PC-3 (cell line): ENCODE measurements around the gene EIF4B. TPM values are rescaled to one million over a fixed set of nuclear protein-coding genes. Genes with fewer than 3 reads are reported as not detected.
A peak's percentile ranks its signal among the peaks of the same experiment; 100 is the strongest.

Experiments
- ATAC-seq: fragments of 200-7000 bp; cut with Tn5 transposase; 2 replicates; pipeline ENCODE4 v1.9.1; 2020; ENCODE audit warnings: mild to moderate bottlenecking, moderate library complexity
- BruUV-seq: library from RNA; stranded (reverse); fragments of 400-500 nt; replicated peaks from 2 replicates; lab custom pipeline; 2021; lab: Mats Ljungman, UMichigan
- CTCF ChIA-PET: fragments of 300-600 bp; sonication (Branson Sonifier 250); formaldehyde crosslinking; loops from one replicate; lab custom pipeline; 2022; ENCODE audit warnings: antibody characterized with exemption; lab: Charles Lee
- POLR2A ChIA-PET: fragments of 300-600 bp; sonication (Branson Sonifier 250); formaldehyde crosslinking; loops from one replicate; lab custom pipeline; 2022; ENCODE audit warnings: antibody characterized with exemption; ENCODE audit not compliant: unreplicated experiment; lab: Charles Lee
- DNase-seq: peaks from one replicate; pipeline ENCODE4 v3.0.0-alpha.2; 2015
- H2AFZ ChIP-seq: fragments of 300-600 bp; sonication (generic); 2 replicates; pipeline ENCODE4 v1.6.0; 2016; ENCODE audit warnings: antibody characterized with exemption, low read length
- H3F3A ChIP-seq: fragments of 300-600 bp; sonication (generic); one replicate; pipeline ENCODE4 v1.6.0; 2017; ENCODE audit warnings: antibody characterized with exemption, low read length, control low read depth, mild to moderate bottlenecking; ENCODE audit not compliant: unreplicated experiment
- H3K27ac ChIP-seq: fragments of 300-600 bp; sonication (generic); 2 replicates; pipeline ENCODE4 v1.5.1; 2016; ENCODE audit warnings: mild to moderate bottlenecking, low read length
- H3K27me3 ChIP-seq: fragments of 300-600 bp; sonication (generic); 2 replicates; pipeline ENCODE4 v1.6.1; 2016; ENCODE audit warnings: low read length, mixed read lengths
- H3K36me3 ChIP-seq: fragments of 300-600 bp; sonication (generic); 2 replicates; pipeline ENCODE4 v1.6.1; 2016; ENCODE audit warnings: low read depth, mixed run types, low read length, mixed read lengths
- H3K4me1 ChIP-seq: fragments of 300-600 bp; sonication (generic); 2 replicates; pipeline ENCODE4 v1.5.1; 2016; ENCODE audit warnings: low read length; ENCODE audit not compliant: insufficient read depth
- H3K4me2 ChIP-seq: fragments of 300-600 bp; sonication (generic); 2 replicates; pipeline ENCODE4 v1.6.0; 2016; ENCODE audit warnings: low read length
- H3K4me3 ChIP-seq: fragments of 300-600 bp; sonication (generic); 2 replicates; pipeline ENCODE4 v1.5.1; 2016; ENCODE audit warnings: mild to moderate bottlenecking, low read length, mixed read lengths
- H3K79me2 ChIP-seq: fragments of 300-600 bp; sonication (generic); 2 replicates; pipeline ENCODE4 v1.6.1; 2017; ENCODE audit warnings: low read length, mixed read lengths
- H3K9ac ChIP-seq: fragments of 300-600 bp; sonication (generic); 2 replicates; pipeline ENCODE4 v1.6.0; 2016; ENCODE audit warnings: mild to moderate bottlenecking, low read length
- H3K9me2 ChIP-seq: fragments of 300-600 bp; sonication (generic); replicated peaks from 2 replicates; pipeline ENCODE4 v1.6.1; 2016; ENCODE audit warnings: mixed run types, low read length, mixed read lengths
- H3K9me3 ChIP-seq: fragments of 300-600 bp; sonication (generic); 2 replicates; pipeline ENCODE4 v1.6.1; 2016; ENCODE audit warnings: low read length, mixed read lengths
- H4K20me1 ChIP-seq: fragments of 300-600 bp; sonication (generic); 2 replicates; pipeline ENCODE4 v1.6.1; 2016; ENCODE audit warnings: low read length, mixed read lengths
- CTCF ChIP-seq: fragments of 300-600 bp; sonication (generic); conservative IDR thresholded peaks from 2 replicates; pipeline ENCODE4 v1.5.1; 2017; ENCODE audit warnings: antibody characterized with exemption, low read depth, mild to moderate bottlenecking, low read length
- EZH2 ChIP-seq: fragments of 300-600 bp; sonication (generic); IDR thresholded peaks from one replicate; pipeline ENCODE4 v1.6.1; 2017; ENCODE audit warnings: antibody characterized with exemption, mild to moderate bottlenecking, low read length; ENCODE audit not compliant: unreplicated experiment
- EZH2phosphoT487 ChIP-seq: fragments of 300-600 bp; sonication (generic); IDR thresholded peaks from 2 replicates; pipeline ENCODE4 v1.6.1; 2018; ENCODE audit warnings: mild to moderate bottlenecking, antibody characterized with exemption, low read length, borderline replicate concordance
- intact Hi-C: fragments of 100-400 bp; cut with micrococcal nuclease; formaldehyde crosslinking; loops from 2 replicates; pipeline ENCODE4 v1.9.0; 2023
- total RNA-seq: library from RNA; depleted of rRNA; stranded (reverse); fragments of >200 nt; gene quantifications from 2 replicates; pipeline ENCODE4 v1.2.3, GENCODE V29; 2014

The EIF4B gene
- total RNA-seq, 1 experiment from 2014 or later, result 424 TPM

DNA sequence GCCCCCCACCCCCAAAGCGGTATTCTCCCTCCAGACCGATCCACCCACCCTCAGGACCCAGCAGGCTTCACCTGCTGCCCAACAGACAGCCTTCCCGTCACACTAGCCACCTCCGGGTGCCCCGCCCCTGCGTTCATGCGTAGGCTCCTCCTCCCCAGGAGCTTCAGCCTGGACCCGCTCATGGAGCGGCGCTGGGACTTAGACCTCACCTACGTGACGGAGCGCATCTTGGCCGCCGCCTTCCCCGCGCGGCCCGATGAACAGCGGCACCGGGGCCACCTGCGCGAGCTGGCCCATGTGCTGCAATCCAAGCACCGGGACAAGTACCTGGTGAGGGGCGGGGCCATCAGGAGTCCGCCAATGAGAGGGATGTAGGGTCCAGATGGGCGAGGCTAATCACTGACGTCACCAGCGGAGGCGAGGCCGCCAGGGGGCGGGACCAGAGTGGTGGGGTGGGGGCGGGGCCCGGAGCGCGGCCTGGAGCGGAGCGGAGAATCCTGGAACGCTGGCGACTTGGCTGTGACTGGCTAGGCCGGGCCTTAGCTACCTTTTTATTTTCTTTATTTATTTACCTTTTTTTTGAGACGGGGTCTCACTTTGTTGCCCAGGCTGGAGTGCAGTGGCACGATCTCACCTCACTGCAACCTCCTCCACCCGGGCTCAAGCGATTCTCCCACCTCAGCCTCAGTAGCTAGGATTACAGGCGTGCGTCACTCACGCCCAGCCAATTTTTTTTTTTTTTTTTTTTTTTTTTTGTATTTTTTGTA is 48.0 kb downstream of the EIF4B start:
- DNase-seq (peak; percentile 93), ATAC-seq (peak; percentile 59)
- intact Hi-C loops, result no loop called here
- Histone ChIP-seq H3K9me2 (no peaks in the 10 kb centered on the region), H3K4me1 (peaks cover 45% of the 10 kb centered on the region), H3K27me3 (no peaks in the 10 kb centered on the region), H4K20me1 (no peaks in the 10 kb centered on the region), H2AFZ (peak overlapping the region; percentile 83), H3K4me2 (peak overlapping the region; percentile 85), H3K27ac (peak overlapping the region; percentile 87), H3K4me3 (peak overlapping the region; percentile 81), H3K9ac (peak overlapping the region; percentile 72), H3K79me2 (peaks cover 34% of the 10 kb centered on the region), H3K9me3 (no peaks in the 10 kb centered on the region), H3K36me3 (no peaks in the 10 kb centered on the region), H3F3A (no peaks in the 10 kb centered on the region)
- no TSS peak for BruUV-seq
- ChIA-PET POLR2A (interaction anchor here (0.7 kb wide), 1 partner anchor 16 kb away, joined by 6 read pairs; no protein-coding TSS in a partner anchor), CTCF (interaction anchor here (1.1 kb wide), 1 partner anchor 12 kb away, joined by 5 read pairs; no protein-coding TSS in a partner anchor)
- TF ChIP-seq CTCF, result no peak

GRCh38 chr12:53055471-53056266 is 49.4 kb downstream of the EIF4B start:
- intact Hi-C loops, result no loop called here
- TF ChIP-seq CTCF (no peak), EZH2phosphoT487 (no peak), EZH2 (no peak)
- no peak for DNase-seq
- Histone ChIP-seq H3K79me2 (peaks cover 26% of the 10 kb centered on the region), H3K4me1 (peaks cover 31% of the 10 kb centered on the region), H3K27me3 (no peaks in the 10 kb centered on the region), H3K9me3 (no peaks in the 10 kb centered on the region), H3K4me2 (no peak overlapping the region), H4K20me1 (no peaks in the 10 kb centered on the region), H3K27ac (no peak overlapping the region), H2AFZ (no peak overlapping the region), H3K9ac (no peak overlapping the region), H3F3A (no peaks in the 10 kb centered on the region), H3K36me3 (no peaks in the 10 kb centered on the region), H3K9me2 (no peaks in the 10 kb centered on the region), H3K4me3 (no peak overlapping the region)
- CTCF ChIA-PET, result no interaction called here
- no peak for ATAC-seq
- POLR2A ChIA-PET, result no interaction called here
- no TSS peak for BruUV-seq

GRCh38 chr12:53056296-53056695 is 50.0 kb downstream of the EIF4B start:
- Histone ChIP-seq H2AFZ (no peak overlapping the region), H3K4me1 (peaks cover 31% of the 10 kb centered on the region), H3K4me2 (no peak overlapping the region), H3K4me3 (no peak overlapping the region), H3K27me3 (no peaks in the 10 kb centered on the region), H3K9ac (no peak overlapping the region), H3K79me2 (peaks cover 19% of the 10 kb centered on the region), H3K27ac (no peak overlapping the region), H3K9me2 (no peaks in the 10 kb centered on the region), H4K20me1 (no peaks in the 10 kb centered on the region), H3F3A (no peaks in the 10 kb centered on the region), H3K36me3 (no peaks in the 10 kb centered on the region), H3K9me3 (no peaks in the 10 kb centered on the region)
- ChIA-PET CTCF (no interaction called here), POLR2A (no interaction called here)
- no TSS peak for BruUV-seq
- intact Hi-C loops, result no loop called here
- TF ChIP-seq EZH2 (no peak), CTCF (no peak), EZH2phosphoT487 (no peak)
- ATAC-seq (no peak), DNase-seq (no peak)
